T-cell (primary cell): ENCODE results near the gene PBXIP1. TPM values are rescaled to one million over a fixed set of nuclear protein-coding genes. Genes with fewer than 3 reads are reported as not detected.

Experiments used
- ATAC-seq, 4 experiments: fragments of 200-7000 bp in 3 of 4; fragments of 150-1000 bp in 1 of 4; cut with Tn5 transposase; replicated peaks in 1 of 4; 1 replicate in 3 of 4; 2 replicates in 1 of 4; pipeline ENCODE4 v1.10.0; 2021; ENCODE audit warnings: moderate library complexity in 3 of 4, mild to moderate bottlenecking in 2 of 4, moderate number of reproducible peaks in 1 of 4
- CTCF ChIA-PET, 2 donors: fragments of 300-600 bp; sonication (Branson Sonifier 250); formaldehyde crosslinking; loops; one replicate each; lab custom pipeline; 2022; ENCODE audit warnings: antibody characterized with exemption in 2 of 2; lab: Charles Lee
- POLR2A ChIA-PET, 2 donors: fragments of 300-600 bp; sonication (Branson Sonifier 250); formaldehyde crosslinking; loops; one replicate each; lab custom pipeline; 2022; ENCODE audit warnings: antibody characterized with exemption in 2 of 2; lab: Charles Lee
- DNase-seq, 35 experiments: peaks; one replicate each; pipeline versions ENCODE4 v3.0.0 to v3.0.0-alpha.2; 2013 to 2023
- H3K27ac ChIP-seq: one replicate; pipeline ENCODE4 v1.5.1; 2013; ENCODE audit warnings: low read length
- H3K27me3 ChIP-seq, 2 experiments: replicated peaks in 1 of 2; 1 replicate in 1 of 2; 2 replicates in 1 of 2; pipeline versions ENCODE4 v1.6.1 to v1.7.0; 2013; ENCODE audit warnings: low read length in 1 of 2, mixed read lengths in 1 of 2; ENCODE audit not compliant: control insufficient read depth in 2 of 2, insufficient read depth in 2 of 2; ENCODE audit errors: extremely low read depth in 1 of 2
- H3K36me3 ChIP-seq, 2 donors: 1 replicate in 1 of 2; 2 replicates in 1 of 2; pipeline versions ENCODE4 v1.6.1 to v1.7.0; 2013; ENCODE audit warnings: low read length in 1 of 2; ENCODE audit not compliant: control insufficient read depth in 2 of 2, insufficient read depth in 1 of 2; ENCODE audit errors: extremely low read depth in 1 of 2
- H3K4me1 ChIP-seq, 2 experiments: 1 replicate in 1 of 2; 2 replicates in 1 of 2; pipeline versions ENCODE4 v1.6.1 to v1.7.0; 2013; ENCODE audit warnings: low read length in 2 of 2, mixed read lengths in 1 of 2; ENCODE audit not compliant: insufficient read depth in 2 of 2, control insufficient read depth in 1 of 2; ENCODE audit errors: extremely low read depth in 1 of 2
- H3K4me3 ChIP-seq, 2 donors: 1 replicate in 1 of 2; 2 replicates in 1 of 2; pipeline versions ENCODE4 v1.5.1 to v1.7.0; 2013; ENCODE audit warnings: mild to moderate bottlenecking in 2 of 2, low read length in 1 of 2, moderate library complexity in 1 of 2; ENCODE audit not compliant: control insufficient read depth in 1 of 2; ENCODE audit errors: extremely low read depth in 1 of 2
- H3K9me3 ChIP-seq: 2 replicates; pipeline ENCODE4 v1.7.0; 2013
- H3K27ac Mint-ChIP-seq, 2 donors: one replicate each; pipeline ENCODE4 v1.8.0; 2020 to 2021; ENCODE audit warnings: mild to moderate bottlenecking in 2 of 2, mixed read lengths in 2 of 2
- H3K27me3 Mint-ChIP-seq, 2 donors: one replicate each; pipeline ENCODE4 v1.8.0; 2021 to 2022; ENCODE audit warnings: mixed read lengths in 2 of 2
- H3K36me3 Mint-ChIP-seq: one replicate; pipeline ENCODE4 v1.8.0; 2021; ENCODE audit warnings: mixed read lengths
- H3K4me1 Mint-ChIP-seq, 3 donors: one replicate each; pipeline ENCODE4 v1.8.0; 2020 to 2022; ENCODE audit warnings: mixed read lengths in 3 of 3, mild to moderate bottlenecking in 1 of 3
- H3K4me3 Mint-ChIP-seq, 3 donors: one replicate each; pipeline ENCODE4 v1.8.0; 2020 to 2022; ENCODE audit warnings: mild to moderate bottlenecking in 3 of 3, mixed read lengths in 3 of 3, moderate library complexity in 3 of 3
- H3K9me3 Mint-ChIP-seq, 3 donors: one replicate each; pipeline ENCODE4 v1.8.0; 2020 to 2022; ENCODE audit warnings: mixed read lengths in 3 of 3
- WGBS: methylation state at CpG from one replicate; pipeline ENCODE4 v1.1.5; 2013; ENCODE audit warnings: missing lambda C conversion rate; ENCODE audit not compliant: insufficient coverage; 5-methylcytosine and 5-hydroxymethylcytosine counted together
- total RNA-seq, 35 experiments: library from RNA in 6 of 35; stranded (reverse) in 6 of 35; fragments of 120-200 nt in 1 of 35; gene quantifications; one replicate each; pipeline versions ENCODE4 v1.2.1 to v1.2.4 and lab custom pipeline; 2013 to 2026

PBXIP1 gene
- total RNA-seq, 5 donors from 2014 or later (not counting 1 experiment from before 2014, with no cell fraction given), result 299 to 450 (median 328) TPM

DNA sequence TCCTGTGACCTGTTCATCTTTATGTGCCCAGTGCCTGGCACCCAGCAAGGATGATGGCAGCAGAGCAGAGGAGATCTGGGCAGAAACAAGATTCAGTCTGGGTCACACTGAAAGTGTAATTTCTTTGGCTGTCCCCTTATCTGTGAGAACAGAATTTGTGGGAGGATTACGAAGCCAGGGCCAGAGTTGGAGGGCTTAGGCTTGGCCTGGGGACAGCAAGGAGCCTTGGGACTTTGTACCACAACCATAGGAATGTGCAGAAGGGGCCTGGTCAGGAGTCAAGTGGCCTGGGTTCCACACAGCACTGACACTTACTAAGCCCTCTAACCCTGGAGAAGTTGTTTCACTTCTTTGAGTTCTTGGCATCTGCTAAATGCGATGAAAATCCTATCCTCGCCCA, 32.2 kb downstream of the PBXIP1 start:
- POLR2A ChIA-PET, result no interaction called here
- WGBS, result no CpG with 5 or more reads among the region's 3 CpGs
- H3K36me3 Mint-ChIP-seq, result peaks cover 47% of the 10 kb centered on the region

DNA sequence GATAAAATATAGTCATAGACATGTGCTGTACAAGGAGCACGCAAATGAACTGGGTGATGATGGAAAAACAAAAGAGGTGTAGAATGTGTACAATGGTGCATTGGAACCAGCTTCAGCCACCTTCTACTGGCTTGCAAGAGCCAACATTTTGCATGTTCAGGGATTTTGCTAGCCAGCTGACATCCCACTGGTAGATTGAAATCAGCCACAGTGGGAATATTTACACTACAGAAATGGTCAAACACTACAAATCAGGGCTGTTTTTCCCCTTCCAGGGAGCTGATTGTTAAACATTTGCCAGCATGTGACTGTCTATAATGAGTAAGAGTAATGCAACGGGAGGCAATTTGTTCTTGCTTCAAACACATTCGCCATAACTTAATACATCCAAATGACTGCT, 42.6 kb downstream of the PBXIP1 start:
- Mint-ChIP-seq H3K27ac (no peak overlapping the region), H3K27me3 (no peaks in the 10 kb centered on the region), H3K4me3 (no peak overlapping the region), H3K36me3 (peaks cover 12% of the 10 kb centered on the region), H3K4me1 (no peaks in the 10 kb centered on the region), H3K9me3 (peaks cover 2 to 3% (median 3%) of the 10 kb centered on the region in 3 donors)
- ChIA-PET CTCF (no interaction called here), POLR2A (no interaction called here)
- H3K4me3 ChIP-seq, result no peak overlapping the region
- H3K36me3 ChIP-seq, result peaks cover 0 to 3% of the 10 kb centered on the region in 2 donors
- H3K27me3 ChIP-seq, result no peaks in the 10 kb centered on the region
- DNase-seq (no peak), ATAC-seq (no peak)
- no peaks in the 10 kb centered on the region for H3K4me1 ChIP-seq
- no peaks in the 10 kb centered on the region for H3K9me3 ChIP-seq
- WGBS, result 100% methylated on average over 1 of the region's 3 CpGs
- H3K27ac ChIP-seq, result no peak overlapping the region

More for the DNA sequence above, 32.2 kb downstream of the PBXIP1 start:
- no peaks in the 10 kb centered on the region for H3K9me3 ChIP-seq
- H3K4me3 ChIP-seq, result no peak overlapping the region
- ATAC-seq, result no peak
- no peak overlapping the region for H3K4me3 Mint-ChIP-seq
- no peaks in the 10 kb centered on the region for H3K27me3 ChIP-seq
- H3K4me1 Mint-ChIP-seq, result peaks cover 7 to 12% (median 12%) of the 10 kb centered on the region in 3 donors
- no peak for DNase-seq
- CTCF ChIA-PET, result interaction anchor here in 1 of 2 donors (1.1 kb wide), 1 partner anchor 120 kb away, joined by 3 read pairs; no protein-coding TSS in a partner anchor
- no peaks in the 10 kb centered on the region for H3K9me3 Mint-ChIP-seq
- H3K27ac Mint-ChIP-seq, result no peak overlapping the region
- no peak overlapping the region for H3K27ac ChIP-seq
- no peaks in the 10 kb centered on the region for H3K27me3 Mint-ChIP-seq
- peaks cover 10 to 54% of the 10 kb centered on the region in 2 donors for H3K36me3 ChIP-seq
- peaks cover 2 to 15% of the 10 kb centered on the region in 2 experiments for H3K4me1 ChIP-seq

DNA sequence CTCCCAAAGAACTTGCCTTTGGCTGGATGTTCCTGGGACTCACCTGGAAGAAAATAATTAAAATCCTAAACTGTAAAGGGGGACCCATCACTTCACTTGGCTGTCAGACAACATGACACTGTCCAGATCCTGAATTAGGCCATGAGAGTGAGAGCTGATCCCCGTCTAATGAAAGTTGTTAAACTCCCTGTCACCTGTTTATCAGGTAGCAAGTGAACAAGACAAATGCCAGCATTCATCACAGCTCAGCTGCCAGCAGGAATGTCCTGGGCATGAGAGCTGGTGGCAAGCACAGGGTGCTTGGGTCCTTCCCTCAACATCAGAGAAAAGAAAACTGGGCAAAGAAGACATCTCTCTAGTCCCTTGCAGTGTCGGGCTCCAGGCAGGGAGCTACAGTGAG, 43.1 kb downstream of the PBXIP1 start:
- Mint-ChIP-seq H3K9me3 (peaks cover 2 to 3% (median 3%) of the 10 kb centered on the region in 3 donors), H3K36me3 (peaks cover 12% of the 10 kb centered on the region), H3K4me3 (no peak overlapping the region), H3K4me1 (no peaks in the 10 kb centered on the region), H3K27me3 (no peaks in the 10 kb centered on the region), H3K27ac (no peak overlapping the region)
- WGBS, result 93% methylated on average over 2 of the region's 2 CpGs
- DNase-seq (no peak), ATAC-seq (no peak)
- Histone ChIP-seq H3K27me3 (no peaks in the 10 kb centered on the region), H3K36me3 (peaks cover 0 to 3% of the 10 kb centered on the region in 2 donors), H3K4me1 (no peaks in the 10 kb centered on the region), H3K4me3 (no peak overlapping the region), H3K27ac (no peak overlapping the region), H3K9me3 (no peaks in the 10 kb centered on the region)
- ChIA-PET POLR2A (no interaction called here), CTCF (no interaction called here)

DNA sequence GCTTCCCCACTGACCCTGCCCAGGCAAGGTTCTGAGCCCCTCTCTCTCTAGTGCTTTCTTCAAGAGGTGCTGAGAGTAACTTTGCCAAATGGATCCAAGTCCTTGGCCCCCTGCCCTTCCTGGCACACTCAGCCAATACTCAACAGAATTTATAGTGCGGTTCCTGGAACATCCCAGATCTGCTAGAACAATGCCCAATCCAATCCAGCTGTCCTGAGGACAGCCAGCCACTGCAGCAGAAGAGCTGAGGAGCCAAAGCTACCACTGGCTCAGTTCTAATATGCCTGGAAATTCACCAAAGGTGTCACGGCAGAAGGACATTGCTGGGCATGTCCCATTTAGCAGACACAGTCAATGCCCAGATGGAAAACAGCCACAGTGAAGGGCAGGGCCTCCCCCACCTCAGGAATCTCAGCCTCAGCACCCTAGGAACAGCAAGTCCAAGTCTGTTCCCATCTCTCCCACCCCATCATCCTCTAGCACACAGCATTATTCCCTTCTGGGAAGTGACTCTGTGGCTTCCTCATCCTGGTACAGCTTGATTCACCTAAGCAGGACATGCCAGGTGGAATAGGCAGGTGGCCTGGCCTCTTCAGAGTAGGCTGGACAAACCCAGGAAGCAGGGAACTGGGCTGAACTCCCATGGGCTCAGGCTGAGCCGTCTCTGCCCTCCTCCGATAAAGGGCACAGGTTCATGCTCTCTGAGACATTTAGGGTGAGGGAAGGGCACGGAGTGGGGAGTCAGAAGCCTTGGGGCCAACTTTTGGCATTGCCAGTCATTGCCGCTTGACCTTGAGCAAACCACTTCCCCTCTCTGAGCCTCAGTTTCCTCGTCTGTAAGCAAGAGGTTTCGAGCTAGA, 44.0 kb downstream of the PBXIP1 start:
- DNase-seq (no peak), ATAC-seq (no peak)
- H3K4me1 Mint-ChIP-seq, result no peaks in the 10 kb centered on the region
- WGBS, result 95% methylated on average over 6 of the region's 8 CpGs
- H3K27ac Mint-ChIP-seq, result no peak overlapping the region
- no peak overlapping the region for H3K4me3 Mint-ChIP-seq
- H3K27me3 Mint-ChIP-seq, result no peaks in the 10 kb centered on the region
- no peaks in the 10 kb centered on the region for H3K4me1 ChIP-seq
- ChIA-PET POLR2A (no interaction called here), CTCF (no interaction called here)
- no peak overlapping the region for H3K4me3 ChIP-seq
- H3K36me3 Mint-ChIP-seq, result peaks cover 7% of the 10 kb centered on the region
- H3K9me3 Mint-ChIP-seq, result peaks cover 2 to 3% (median 3%) of the 10 kb centered on the region in 3 donors
- peaks cover 0 to 3% of the 10 kb centered on the region in 2 donors for H3K36me3 ChIP-seq
- H3K27ac ChIP-seq, result no peak overlapping the region
- no peaks in the 10 kb centered on the region for H3K27me3 ChIP-seq
- no peaks in the 10 kb centered on the region for H3K9me3 ChIP-seq

DNA sequence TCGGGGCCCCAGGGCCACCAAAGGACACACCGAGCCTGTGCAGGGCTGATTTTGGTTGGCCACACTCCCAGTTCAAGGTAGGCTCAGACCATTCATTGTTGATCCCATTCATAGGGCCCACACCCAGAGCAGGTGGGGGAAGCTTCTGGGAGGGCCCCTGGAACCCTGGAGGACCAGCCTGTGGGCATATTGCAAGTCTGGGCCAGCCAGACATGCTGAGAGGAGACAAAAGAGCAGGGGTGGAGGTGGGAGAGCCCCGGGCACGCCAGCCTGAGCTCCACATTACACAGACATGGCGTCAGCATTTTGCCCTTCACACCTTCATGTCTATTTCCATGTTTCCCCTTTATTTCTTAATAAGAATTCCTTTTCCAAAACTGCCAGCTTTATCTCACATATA, 45.0 kb downstream of the PBXIP1 start:
- Mint-ChIP-seq H3K4me3 (no peak overlapping the region), H3K27me3 (no peaks in the 10 kb centered on the region), H3K27ac (no peak overlapping the region), H3K36me3 (no peaks in the 10 kb centered on the region), H3K9me3 (no peaks in the 10 kb centered on the region), H3K4me1 (no peaks in the 10 kb centered on the region)
- no peaks in the 10 kb centered on the region for H3K9me3 ChIP-seq
- WGBS, result 80% methylated on average over 1 of the region's 5 CpGs
- DNase-seq, result no peak
- no peaks in the 10 kb centered on the region for H3K4me1 ChIP-seq
- CTCF ChIA-PET, result no interaction called here
- POLR2A ChIA-PET, result no interaction called here
- no peaks in the 10 kb centered on the region for H3K36me3 ChIP-seq
- H3K4me3 ChIP-seq, result no peak overlapping the region
- ATAC-seq, result no peak
- no peaks in the 10 kb centered on the region for H3K27me3 ChIP-seq
- no peak overlapping the region for H3K27ac ChIP-seq

DNA sequence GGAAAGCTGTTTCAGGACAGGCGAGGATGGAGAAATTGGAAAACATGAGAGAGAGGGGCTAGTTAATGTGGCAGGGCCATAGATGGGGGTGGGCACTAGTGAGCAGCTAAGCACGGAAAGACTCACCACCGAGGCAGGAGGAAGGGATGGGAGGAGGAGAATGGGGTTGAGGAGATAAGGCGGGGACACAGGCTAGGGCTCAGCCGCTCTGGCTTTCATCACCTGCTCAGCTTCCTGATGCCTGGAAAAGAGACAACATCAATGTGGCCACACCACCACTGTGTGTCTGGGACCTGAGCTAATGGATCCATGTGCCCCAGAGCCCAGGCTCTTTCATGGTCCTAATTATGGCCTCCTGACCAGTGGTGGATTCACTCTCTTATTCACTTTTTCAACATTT, 47.0 kb downstream of the PBXIP1 start:
- H3K9me3 Mint-ChIP-seq, result no peaks in the 10 kb centered on the region
- H3K27ac Mint-ChIP-seq, result no peak overlapping the region
- CTCF ChIA-PET, result no interaction called here
- no peaks in the 10 kb centered on the region for H3K4me1 Mint-ChIP-seq
- Histone ChIP-seq H3K4me3 (no peak overlapping the region), H3K9me3 (no peaks in the 10 kb centered on the region), H3K36me3 (no peaks in the 10 kb centered on the region), H3K4me1 (no peaks in the 10 kb centered on the region), H3K27ac (no peak overlapping the region), H3K27me3 (no peaks in the 10 kb centered on the region)
- no peak overlapping the region for H3K4me3 Mint-ChIP-seq
- POLR2A ChIA-PET, result no interaction called here
- ATAC-seq (no peak), DNase-seq (no peak)
- H3K36me3 Mint-ChIP-seq, result no peaks in the 10 kb centered on the region
- no peaks in the 10 kb centered on the region for H3K27me3 Mint-ChIP-seq
- 80% methylated on average over 3 of the region's 5 CpGs for WGBS
